ENCODE measurements around the gene STIMATE.

STIMATE gene

DNA sequence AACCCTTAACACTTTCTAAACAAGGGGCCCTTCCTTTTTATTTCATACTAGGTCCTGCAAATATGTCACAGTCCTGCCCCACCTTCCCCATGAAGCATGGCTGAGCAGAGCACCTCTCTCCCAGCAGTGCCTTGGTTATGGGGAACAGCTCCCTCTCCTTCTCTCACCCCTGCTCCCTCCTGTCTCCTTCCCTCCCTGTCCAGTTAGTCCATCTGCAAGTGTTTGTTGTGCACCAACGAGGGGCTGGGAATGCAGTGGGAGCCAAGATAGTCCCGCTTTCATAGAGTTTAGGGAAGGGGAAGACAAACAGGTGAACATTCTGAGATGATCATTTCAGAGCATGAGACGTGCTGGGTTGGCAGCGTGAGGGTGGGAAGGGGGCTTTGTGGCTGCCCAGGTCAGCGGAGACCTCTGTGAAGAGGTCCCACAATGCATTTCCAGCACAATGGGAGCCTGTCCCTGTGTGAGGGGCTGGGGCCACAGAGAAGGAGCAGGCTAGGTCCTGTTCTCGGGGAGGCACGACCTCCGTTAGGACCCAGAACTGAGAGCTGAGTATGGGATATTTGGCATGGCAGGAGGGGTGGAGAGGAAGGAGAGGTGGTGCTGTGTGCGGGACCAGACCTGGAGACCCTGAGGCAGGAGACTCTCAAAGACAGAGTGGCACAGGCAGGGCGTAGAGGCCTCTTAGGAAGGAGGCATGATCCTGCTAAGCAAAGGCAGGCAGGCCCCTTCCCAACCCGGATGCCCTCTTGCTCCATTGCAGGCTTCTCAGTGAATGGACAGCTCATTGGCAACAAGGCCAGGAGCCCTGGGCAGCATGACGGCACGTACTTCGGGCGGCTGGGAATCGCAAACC, 108.2 kb downstream of the STIMATE start:
- H3K27ac ChIP-seq: no peak overlapping the region
- TF ChIP-seq ZFX (IDR thresholded peaks at IDR 0.05; ENCODE audit: borderline replicate concordance) (no peak), CTCF (IDR thresholded peaks at IDR 0.05) (no peak)

DNA sequence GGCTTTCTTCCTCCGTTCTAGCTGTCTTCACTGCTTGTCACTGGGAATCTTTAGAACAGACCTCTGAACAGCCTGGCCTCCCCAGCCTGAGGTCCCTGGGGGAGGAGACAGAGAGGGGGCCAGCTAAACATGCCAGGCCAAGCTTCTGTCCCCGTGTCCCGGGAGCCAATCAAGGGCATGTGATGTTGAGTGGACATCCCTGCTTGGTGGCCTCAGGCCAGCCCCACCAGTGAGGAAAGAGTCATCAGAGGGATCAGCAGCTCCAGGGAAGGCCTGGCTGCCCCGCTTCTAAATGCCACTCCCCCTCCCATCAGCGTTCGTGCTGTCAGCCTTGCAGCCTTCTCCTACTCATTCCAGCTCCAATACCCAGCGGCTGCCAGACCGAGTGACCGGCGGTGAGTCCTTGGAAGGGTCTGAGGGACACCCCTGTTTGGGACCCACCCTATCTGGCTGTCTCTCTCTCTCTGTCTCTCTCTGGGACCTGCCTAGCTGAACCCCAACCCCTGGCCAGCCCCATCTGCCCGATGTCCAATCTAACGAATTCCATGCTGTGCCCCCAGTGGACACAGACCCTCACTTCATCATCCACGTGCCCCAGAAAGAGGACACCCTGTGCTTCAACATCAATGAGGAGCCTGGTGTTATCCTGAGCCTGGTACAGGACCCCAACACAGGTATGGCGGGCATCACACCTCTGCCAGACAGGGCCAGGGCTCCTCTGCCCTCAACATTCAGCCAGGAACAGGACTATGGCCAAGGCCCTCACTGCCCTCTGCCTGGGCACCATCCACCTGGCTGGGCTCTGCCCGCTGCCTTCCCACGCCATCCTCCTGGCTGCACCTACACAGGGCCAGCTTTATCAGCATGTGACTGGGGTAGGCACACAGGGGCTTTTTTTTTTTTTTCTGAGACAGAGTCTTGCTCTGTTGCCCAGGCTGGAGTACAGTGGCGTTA, 109.4 kb downstream of the STIMATE start:
- no peak overlapping the region for H3K27ac ChIP-seq

DNA sequence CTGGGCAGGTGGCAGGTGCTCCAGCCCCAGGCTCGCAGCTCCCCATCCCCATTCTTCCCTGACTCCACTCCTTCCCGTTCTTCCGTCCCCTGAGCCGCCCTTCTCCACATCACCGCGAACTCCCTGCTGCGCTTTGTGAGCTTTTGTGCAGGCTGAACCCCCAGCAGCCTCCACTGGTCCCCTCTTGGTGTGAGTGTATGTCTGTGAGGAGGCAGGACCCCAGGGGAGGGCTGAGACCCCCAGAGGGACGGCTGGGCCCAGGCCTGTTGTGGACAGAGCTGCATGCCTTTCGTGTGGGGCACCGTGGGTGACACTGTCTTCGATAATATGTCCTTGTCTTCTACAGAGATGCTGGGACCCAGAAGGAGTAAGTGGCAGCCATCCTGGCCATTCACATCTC, 110.1 kb downstream of the STIMATE start:
- TF ChIP-seq ZFX (IDR thresholded peaks at IDR 0.05; ENCODE audit: borderline replicate concordance): no peak
- no peak for TF ChIP-seq CTCF (IDR thresholded peaks at IDR 0.05)
- H3K27ac ChIP-seq: no peak overlapping the region

More for the DNA sequence above, 109.4 kb downstream of the STIMATE start:
- TF ChIP-seq ZFX (IDR thresholded peaks at IDR 0.05; ENCODE audit: borderline replicate concordance): no peak
- no peak for TF ChIP-seq CTCF (IDR thresholded peaks at IDR 0.05)

Measured in 22Rv1 (cell line).